H1 (cell line): ENCODE data around the gene TCERG1. TPM values are rescaled to one million over a fixed set of nuclear protein-coding genes. Genes with fewer than 3 reads are reported as not detected.

Experiments
- CBX8 ChIP-seq: fragments of 300-800, 300-1000 bp; sonication (generic); IDR thresholded peaks from 2 replicates; pipeline ENCODE4 v1.7.1; 2016; ENCODE audit warnings: low read depth, low read length, borderline replicate concordance
- TAF1 ChIP-seq: IDR thresholded peaks from 2 replicates; pipeline ENCODE4 v1.6.1; 2011; ENCODE audit warnings: mild to moderate bottlenecking, low read depth, low read length
- polyA plus RNA-seq, 7 experiments: library from polyadenylated mRNA; depleted of rRNA in 3 of 7; stranded (reverse) in 5 of 7; unstranded in 2 of 7; fragments of >200 nt in 5 of 7; fragments of 200-250 nt in 2 of 7; gene quantifications; 1 replicate in 5 of 7; 2 replicates in 1 of 7; 4 replicates in 1 of 7; pipeline versions ENCODE4 v1.2.1 to v1.2.3, GENCODE V29; 2011 to 2013; ENCODE audit warnings: missing spikeins in 2 of 7, mixed read lengths in 2 of 7
- total RNA-seq: library from RNA; stranded (reverse); fragmentation: NEBNext Ultra II Directional; extraction: Animal tissue kit (Norgen Biotek cat#: 25700); gene quantifications from 2 replicates; pipeline ENCODE4 v1.2.1, GENCODE V29; 2021
- TF ChIP-seq, protein P1 (sequence below): fragments of 300-600 bp; sonication (generic); IDR thresholded peaks from 2 replicates; pipeline ENCODE4 v1.7.1; 2012; ENCODE audit warnings: low read length, moderate library complexity, mild to moderate bottlenecking, inconsistent platforms; ENCODE audit not compliant: insufficient replicate concordance

Gene TCERG1
- total and polyA plus RNA-seq, 2 of the 8 experiments (the other 6 are each of a cell fraction or from before 2014, with no cell fraction given) = 105 to 122 TPM

DNA sequence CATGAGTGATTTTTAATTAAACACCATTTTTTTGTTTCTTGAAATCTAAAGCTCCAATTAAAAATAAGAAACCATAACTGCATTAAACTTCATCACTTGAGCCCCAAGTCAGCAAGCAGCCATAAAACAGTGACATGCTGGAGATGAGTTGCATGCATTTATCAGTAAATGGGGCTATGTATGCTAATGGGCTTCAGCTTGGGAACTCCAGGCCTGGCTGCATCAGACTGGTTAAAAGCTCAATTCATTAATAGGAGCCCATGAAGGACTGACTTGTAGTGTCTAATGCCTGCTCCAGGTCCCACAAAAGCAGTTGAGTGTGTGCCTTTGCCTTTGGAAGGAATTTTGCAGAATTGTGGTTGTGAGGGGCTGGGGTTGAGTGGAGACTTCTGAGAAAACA lies 102.5 kb downstream of the TCERG1 start (continued):
- TF ChIP-seq, protein P1, sequence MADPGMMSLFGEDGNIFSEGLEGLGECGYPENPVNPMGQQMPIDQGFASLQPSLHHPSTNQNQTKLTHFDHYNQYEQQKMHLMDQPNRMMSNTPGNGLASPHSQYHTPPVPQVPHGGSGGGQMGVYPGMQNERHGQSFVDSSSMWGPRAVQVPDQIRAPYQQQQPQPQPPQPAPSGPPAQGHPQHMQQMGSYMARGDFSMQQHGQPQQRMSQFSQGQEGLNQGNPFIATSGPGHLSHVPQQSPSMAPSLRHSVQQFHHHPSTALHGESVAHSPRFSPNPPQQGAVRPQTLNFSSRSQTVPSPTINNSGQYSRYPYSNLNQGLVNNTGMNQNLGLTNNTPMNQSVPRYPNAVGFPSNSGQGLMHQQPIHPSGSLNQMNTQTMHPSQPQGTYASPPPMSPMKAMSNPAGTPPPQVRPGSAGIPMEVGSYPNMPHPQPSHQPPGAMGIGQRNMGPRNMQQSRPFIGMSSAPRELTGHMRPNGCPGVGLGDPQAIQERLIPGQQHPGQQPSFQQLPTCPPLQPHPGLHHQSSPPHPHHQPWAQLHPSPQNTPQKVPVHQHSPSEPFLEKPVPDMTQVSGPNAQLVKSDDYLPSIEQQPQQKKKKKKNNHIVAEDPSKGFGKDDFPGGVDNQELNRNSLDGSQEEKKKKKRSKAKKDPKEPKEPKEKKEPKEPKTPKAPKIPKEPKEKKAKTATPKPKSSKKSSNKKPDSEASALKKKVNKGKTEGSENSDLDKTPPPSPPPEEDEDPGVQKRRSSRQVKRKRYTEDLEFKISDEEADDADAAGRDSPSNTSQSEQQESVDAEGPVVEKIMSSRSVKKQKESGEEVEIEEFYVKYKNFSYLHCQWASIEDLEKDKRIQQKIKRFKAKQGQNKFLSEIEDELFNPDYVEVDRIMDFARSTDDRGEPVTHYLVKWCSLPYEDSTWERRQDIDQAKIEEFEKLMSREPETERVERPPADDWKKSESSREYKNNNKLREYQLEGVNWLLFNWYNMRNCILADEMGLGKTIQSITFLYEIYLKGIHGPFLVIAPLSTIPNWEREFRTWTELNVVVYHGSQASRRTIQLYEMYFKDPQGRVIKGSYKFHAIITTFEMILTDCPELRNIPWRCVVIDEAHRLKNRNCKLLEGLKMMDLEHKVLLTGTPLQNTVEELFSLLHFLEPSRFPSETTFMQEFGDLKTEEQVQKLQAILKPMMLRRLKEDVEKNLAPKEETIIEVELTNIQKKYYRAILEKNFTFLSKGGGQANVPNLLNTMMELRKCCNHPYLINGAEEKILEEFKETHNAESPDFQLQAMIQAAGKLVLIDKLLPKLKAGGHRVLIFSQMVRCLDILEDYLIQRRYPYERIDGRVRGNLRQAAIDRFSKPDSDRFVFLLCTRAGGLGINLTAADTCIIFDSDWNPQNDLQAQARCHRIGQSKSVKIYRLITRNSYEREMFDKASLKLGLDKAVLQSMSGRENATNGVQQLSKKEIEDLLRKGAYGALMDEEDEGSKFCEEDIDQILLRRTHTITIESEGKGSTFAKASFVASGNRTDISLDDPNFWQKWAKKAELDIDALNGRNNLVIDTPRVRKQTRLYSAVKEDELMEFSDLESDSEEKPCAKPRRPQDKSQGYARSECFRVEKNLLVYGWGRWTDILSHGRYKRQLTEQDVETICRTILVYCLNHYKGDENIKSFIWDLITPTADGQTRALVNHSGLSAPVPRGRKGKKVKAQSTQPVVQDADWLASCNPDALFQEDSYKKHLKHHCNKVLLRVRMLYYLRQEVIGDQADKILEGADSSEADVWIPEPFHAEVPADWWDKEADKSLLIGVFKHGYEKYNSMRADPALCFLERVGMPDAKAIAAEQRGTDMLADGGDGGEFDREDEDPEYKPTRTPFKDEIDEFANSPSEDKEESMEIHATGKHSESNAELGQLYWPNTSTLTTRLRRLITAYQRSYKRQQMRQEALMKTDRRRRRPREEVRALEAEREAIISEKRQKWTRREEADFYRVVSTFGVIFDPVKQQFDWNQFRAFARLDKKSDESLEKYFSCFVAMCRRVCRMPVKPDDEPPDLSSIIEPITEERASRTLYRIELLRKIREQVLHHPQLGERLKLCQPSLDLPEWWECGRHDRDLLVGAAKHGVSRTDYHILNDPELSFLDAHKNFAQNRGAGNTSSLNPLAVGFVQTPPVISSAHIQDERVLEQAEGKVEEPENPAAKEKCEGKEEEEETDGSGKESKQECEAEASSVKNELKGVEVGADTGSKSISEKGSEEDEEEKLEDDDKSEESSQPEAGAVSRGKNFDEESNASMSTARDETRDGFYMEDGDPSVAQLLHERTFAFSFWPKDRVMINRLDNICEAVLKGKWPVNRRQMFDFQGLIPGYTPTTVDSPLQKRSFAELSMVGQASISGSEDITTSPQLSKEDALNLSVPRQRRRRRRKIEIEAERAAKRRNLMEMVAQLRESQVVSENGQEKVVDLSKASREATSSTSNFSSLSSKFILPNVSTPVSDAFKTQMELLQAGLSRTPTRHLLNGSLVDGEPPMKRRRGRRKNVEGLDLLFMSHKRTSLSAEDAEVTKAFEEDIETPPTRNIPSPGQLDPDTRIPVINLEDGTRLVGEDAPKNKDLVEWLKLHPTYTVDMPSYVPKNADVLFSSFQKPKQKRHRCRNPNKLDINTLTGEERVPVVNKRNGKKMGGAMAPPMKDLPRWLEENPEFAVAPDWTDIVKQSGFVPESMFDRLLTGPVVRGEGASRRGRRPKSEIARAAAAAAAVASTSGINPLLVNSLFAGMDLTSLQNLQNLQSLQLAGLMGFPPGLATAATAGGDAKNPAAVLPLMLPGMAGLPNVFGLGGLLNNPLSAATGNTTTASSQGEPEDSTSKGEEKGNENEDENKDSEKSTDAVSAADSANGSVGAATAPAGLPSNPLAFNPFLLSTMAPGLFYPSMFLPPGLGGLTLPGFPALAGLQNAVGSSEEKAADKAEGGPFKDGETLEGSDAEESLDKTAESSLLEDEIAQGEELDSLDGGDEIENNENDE = no peak
- TF ChIP-seq TAF1 (no peak), CBX8 (no peak)
